OCI-LY1 (cell line): ENCODE results near the gene NDUFS4.

Experiments used
- EZH2 ChIP-seq: fragments of 200-600 bp; sonication (generic), shearing (Covaris generic); IDR thresholded peaks from 2 replicates; pipeline ENCODE4 v1.8.0; 2017; ENCODE audit warnings: borderline replicate concordance, mixed run types, mild to moderate bottlenecking, antibody characterized with exemption, low read length, moderate library complexity, mixed read lengths
- TF ChIP-seq, protein P1 (sequence below): fragments of 200-600 bp; sonication (generic), shearing (Covaris generic); IDR thresholded peaks from 2 replicates; pipeline ENCODE4 v1.5.1; 2017; ENCODE audit warnings: mild to moderate bottlenecking, antibody characterized with exemption, low read length, moderate library complexity, mixed read lengths

GRCh38 chr5:53714667-53715010 lies 154.2 kb downstream of the NDUFS4 start:
- TF ChIP-seq, protein P1, sequence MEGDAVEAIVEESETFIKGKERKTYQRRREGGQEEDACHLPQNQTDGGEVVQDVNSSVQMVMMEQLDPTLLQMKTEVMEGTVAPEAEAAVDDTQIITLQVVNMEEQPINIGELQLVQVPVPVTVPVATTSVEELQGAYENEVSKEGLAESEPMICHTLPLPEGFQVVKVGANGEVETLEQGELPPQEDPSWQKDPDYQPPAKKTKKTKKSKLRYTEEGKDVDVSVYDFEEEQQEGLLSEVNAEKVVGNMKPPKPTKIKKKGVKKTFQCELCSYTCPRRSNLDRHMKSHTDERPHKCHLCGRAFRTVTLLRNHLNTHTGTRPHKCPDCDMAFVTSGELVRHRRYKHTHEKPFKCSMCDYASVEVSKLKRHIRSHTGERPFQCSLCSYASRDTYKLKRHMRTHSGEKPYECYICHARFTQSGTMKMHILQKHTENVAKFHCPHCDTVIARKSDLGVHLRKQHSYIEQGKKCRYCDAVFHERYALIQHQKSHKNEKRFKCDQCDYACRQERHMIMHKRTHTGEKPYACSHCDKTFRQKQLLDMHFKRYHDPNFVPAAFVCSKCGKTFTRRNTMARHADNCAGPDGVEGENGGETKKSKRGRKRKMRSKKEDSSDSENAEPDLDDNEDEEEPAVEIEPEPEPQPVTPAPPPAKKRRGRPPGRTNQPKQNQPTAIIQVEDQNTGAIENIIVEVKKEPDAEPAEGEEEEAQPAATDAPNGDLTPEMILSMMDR: no peak
- TF ChIP-seq EZH2: no peak
